Endothelial cell of umbilical vein (primary cell): ENCODE results near the gene SH3GLB2. TPM values are rescaled to one million over a fixed set of nuclear protein-coding genes. Genes with fewer than 3 reads are reported as not detected.

ENCODE experiments used
- BruUV-seq: library from RNA; stranded (reverse); fragments of 400-500 nt; replicated peaks from 2 replicates; lab custom pipeline; 2021; lab: Mats Ljungman, UMichigan
- CTCF ChIA-PET: fragments of 300-600, 350-600 bp; sonication (Branson Sonifier 250); formaldehyde crosslinking; loops from one replicate; lab custom pipeline; 2021; ENCODE audit warnings: antibody characterized with exemption, inconsistent platforms; lab: Charles Lee
- POLR2A ChIA-PET: fragments of 300-600, 350-600 bp; sonication (Branson Sonifier 250); formaldehyde crosslinking; loops from one replicate; lab custom pipeline; 2021; ENCODE audit warnings: antibody characterized with exemption, inconsistent platforms; lab: Charles Lee
- DNase-seq: peaks from one replicate; pipeline ENCODE4 v3.0.0-alpha.2; 2011; ENCODE audit warnings: low read depth, low spot score
- FAIRE-seq: peaks from 2 replicates; lab custom pipeline; 2011; peaks lifted over from hg19 to GRCh38; lab: Jason Lieb, UNC
- H2AFZ ChIP-seq: 2 replicates; pipeline ENCODE4 v1.6.0; 2012; ENCODE audit warnings: low read depth, low read length, control low read depth, inconsistent platforms
- H3K27ac ChIP-seq: 2 replicates; pipeline ENCODE4 v1.5.1; 2011; ENCODE audit warnings: low read depth, mild to moderate bottlenecking, control low read depth, low read length, moderate library complexity; ENCODE audit not compliant: insufficient read depth
- H3K27me3 ChIP-seq, 2 experiments: 2 replicates each; pipeline versions ENCODE4 v1.6.0 to v1.6.1; 2011; ENCODE audit warnings: low read length in 2 of 2, mixed read lengths in 1 of 2; ENCODE audit not compliant: control insufficient read depth in 2 of 2, insufficient read depth in 2 of 2
- H3K36me3 ChIP-seq, 2 experiments: 2 replicates in 1 of 2; 3 replicates in 1 of 2; pipeline ENCODE4 v1.5.1; 2011; ENCODE audit warnings: low read length in 2 of 2, mild to moderate bottlenecking in 1 of 2, moderate library complexity in 1 of 2; ENCODE audit not compliant: control insufficient read depth in 2 of 2, insufficient read depth in 2 of 2; ENCODE audit errors: extremely low read depth in 1 of 2
- H3K4me1 ChIP-seq: 3 replicates; pipeline ENCODE4 v1.5.1; 2011; ENCODE audit warnings: mild to moderate bottlenecking, low read length; ENCODE audit not compliant: control insufficient read depth, insufficient read depth; ENCODE audit errors: extremely low read depth
- H3K4me2 ChIP-seq: 2 replicates; pipeline ENCODE4 v1.6.1; 2011; ENCODE audit warnings: low read length, control low read depth, mixed read lengths; ENCODE audit not compliant: insufficient read depth
- H3K4me3 ChIP-seq, 3 experiments: fragments of 200-600 bp in 1 of 3; sonication (generic), shearing (Covaris generic) in 1 of 3; replicated peaks in 1 of 3; 2 replicates each; pipeline ENCODE4 v1.5.1; 2011 to 2016; ENCODE audit warnings: control low read depth in 3 of 3, low read length in 3 of 3, mild to moderate bottlenecking in 2 of 3, inconsistent platforms in 1 of 3, low read depth in 1 of 3, moderate library complexity in 1 of 3; ENCODE audit not compliant: insufficient read depth in 1 of 3
- H3K79me2 ChIP-seq: 2 replicates; pipeline ENCODE4 v1.6.0; 2012; ENCODE audit warnings: low read length, inconsistent platforms; ENCODE audit not compliant: control insufficient read depth, insufficient read depth
- H3K9ac ChIP-seq: replicated peaks from 2 replicates; pipeline ENCODE3; 2011; ENCODE audit warnings: low read length, control low read depth; ENCODE audit not compliant: insufficient read depth; ENCODE audit errors: extremely low read depth
- H3K9me1 ChIP-seq: replicated peaks from 3 replicates; pipeline ENCODE4 v1.6.0; 2011; ENCODE audit warnings: mild to moderate bottlenecking, low read length; ENCODE audit not compliant: control insufficient read depth, insufficient read depth; ENCODE audit errors: extremely low read depth
- H3K9me3 ChIP-seq: replicated peaks from 2 replicates; pipeline ENCODE4 v1.5.1; 2012; ENCODE audit warnings: low read length, inconsistent platforms; ENCODE audit not compliant: control insufficient read depth, insufficient read depth
- H4K20me1 ChIP-seq: replicated peaks from 2 replicates; pipeline ENCODE3; 2011; ENCODE audit warnings: mild to moderate bottlenecking, low read length; ENCODE audit not compliant: control insufficient read depth, insufficient read depth; ENCODE audit errors: extremely low read depth
- EZH2 ChIP-seq: IDR thresholded peaks from 2 replicates; pipeline ENCODE4 v1.6.1; 2012; ENCODE audit warnings: borderline replicate concordance, low read depth, mild to moderate bottlenecking, moderate library complexity, low read length, inconsistent platforms; ENCODE audit not compliant: severe bottlenecking
- FOS ChIP-seq: IDR thresholded peaks from 2 replicates; pipeline ENCODE4 v1.6.1; 2011; ENCODE audit warnings: mild to moderate bottlenecking, low read length, moderate library complexity, borderline replicate concordance; ENCODE audit not compliant: insufficient read depth
- GATA2 ChIP-seq: IDR thresholded peaks from 2 replicates; pipeline ENCODE4 v1.7.0; 2011; ENCODE audit warnings: low read depth, mild to moderate bottlenecking, moderate library complexity, mixed read lengths, low read length; ENCODE audit not compliant: insufficient read length, insufficient read depth
- JUN ChIP-seq: IDR thresholded peaks from 2 replicates; pipeline ENCODE4 v1.6.1; 2011; ENCODE audit warnings: borderline replicate concordance, low read depth; ENCODE audit not compliant: insufficient read length, insufficient read depth
- MYC ChIP-seq: IDR thresholded peaks from one replicate; pipeline ENCODE4 v1.6.1; 2011; ENCODE audit warnings: mild to moderate bottlenecking, low read depth, low read length
- POLR2A ChIP-seq: IDR thresholded peaks from 2 replicates; pipeline ENCODE4 v1.6.1; 2012; ENCODE audit warnings: low read depth, mild to moderate bottlenecking, control low read depth, low read length
- POLR2AphosphoS5 ChIP-seq: IDR thresholded peaks from 2 replicates; pipeline ENCODE4 v1.6.1; 2012; ENCODE audit warnings: low read depth, mild to moderate bottlenecking, control low read depth, low read length, moderate library complexity; ENCODE audit not compliant: insufficient read depth
- dilution Hi-C: fragments of 300-500 bp; cut with MboI; formaldehyde crosslinking; loops from one replicate; pipeline ENCODE4 v1.15.0; 2019; ENCODE audit warnings: low sequenced_read_pairs; ENCODE audit not compliant: extremely low pct_ligation_motif_present
- intact Hi-C: fragments of 100-400 bp; cut with micrococcal nuclease; formaldehyde crosslinking; loops from one replicate; pipeline ENCODE4 v1.10.0; 2022
- polyA plus RNA-seq, 4 experiments: library from polyadenylated mRNA; depleted of rRNA in 3 of 4; stranded (reverse) in 3 of 4; unstranded in 1 of 4; fragments of >200 nt; gene quantifications; 2 replicates each; pipeline versions ENCODE4 v1.2.1 to v1.2.3, GENCODE V29; 2011 to 2012; ENCODE audit warnings: missing spikeins in 1 of 4
- total RNA-seq: library from RNA; stranded (reverse); gene quantifications from 2 replicates; pipeline ENCODE4 v1.2.3, GENCODE V29; 2021
- TF ChIP-seq, protein P1 (sequence below): IDR thresholded peaks from 2 replicates; pipeline ENCODE4 v1.6.1; 2011; ENCODE audit not compliant: insufficient read depth, insufficient read length

The SH3GLB2 gene
- total and polyA plus RNA-seq, 2 donors (not counting 3 experiments of a cell fraction or from before 2014, with no cell fraction given), result 58.8 to 77.5 TPM

DNA sequence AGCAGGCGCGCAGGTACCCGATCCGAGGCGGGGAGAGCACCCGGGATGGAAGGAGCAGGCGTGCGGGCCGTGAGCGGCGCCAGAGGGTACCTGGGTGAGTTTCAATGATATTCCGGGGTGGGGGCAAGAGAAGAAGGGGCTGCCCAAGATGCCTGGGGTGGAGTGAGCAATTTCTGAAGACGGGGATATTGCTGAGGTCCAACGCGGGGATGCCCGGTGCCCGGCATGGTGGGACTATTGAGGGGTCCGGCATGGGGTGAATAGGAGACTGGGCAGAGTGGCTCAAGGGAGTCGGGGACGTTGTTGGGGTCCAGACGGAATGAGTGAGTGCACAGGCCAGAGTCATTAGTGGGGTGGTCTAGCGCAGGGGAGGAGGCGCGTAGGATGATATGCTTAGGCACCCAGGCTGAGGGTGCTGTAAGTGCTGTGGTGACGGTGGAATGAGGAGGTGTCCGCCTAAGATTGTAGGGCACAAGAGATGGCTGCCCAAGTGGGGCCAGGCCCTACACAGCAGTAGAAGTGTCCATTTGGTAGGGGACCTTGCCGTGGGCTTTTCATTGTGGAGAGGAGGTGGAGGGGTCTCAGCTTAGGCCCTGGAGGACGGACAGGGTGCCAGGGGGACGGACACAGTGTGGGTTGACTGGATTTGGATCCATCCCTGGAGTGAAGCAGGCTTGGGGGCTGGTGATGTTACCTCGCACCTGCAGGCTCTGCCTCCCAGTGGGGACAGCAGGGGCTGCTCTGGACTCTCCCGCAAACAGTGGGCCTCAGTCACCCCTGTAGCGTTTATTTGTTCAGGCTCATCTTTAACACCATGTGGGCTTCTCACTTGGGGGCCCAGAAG, 9.0 kb upstream of the SH3GLB2 start:
- H3K36me3 ChIP-seq, result peaks cover 0 to 9% of the 10 kb centered on the region in 2 experiments
- H3K9me1 ChIP-seq, result no peaks in the 10 kb centered on the region
- no peaks in the 10 kb centered on the region for H4K20me1 ChIP-seq
- no peak for TF ChIP-seq POLR2A
- no peak for TF ChIP-seq EZH2
- no peak for TF ChIP-seq POLR2AphosphoS5
- intact Hi-C loops (loop anchor here (1.0 to 5.0 kb wide), 3 partner anchors 9 to 530 kb away; partner anchors contain the start of genes DOLPP1 and SH3GLB2), dilution Hi-C loops (no loop called here)
- H3K27ac ChIP-seq, result no peak overlapping the region
- H3K9ac ChIP-seq, result peak overlapping the region; percentile 47
- DNase-seq, result no peak
- ChIA-PET POLR2A (interaction anchor here (0.6 kb wide), 1 partner anchor 18 kb away, joined by 4 read pairs; no protein-coding TSS in a partner anchor), CTCF (interaction anchor here (0.7 to 1.5 kb wide), 4 partner anchors 8 to 219 kb away, joined by 3 to 5 read pairs (median 3); partner anchors contain the start of gene ENDOG)
- no peak for FAIRE-seq
- H2AFZ ChIP-seq, result peak overlapping the region; percentile 81
- no peaks in the 10 kb centered on the region for H3K9me3 ChIP-seq
- H3K79me2 ChIP-seq, result peaks cover 12% of the 10 kb centered on the region
- H3K4me1 ChIP-seq, result peaks cover 11% of the 10 kb centered on the region
- no TSS peak for BruUV-seq
- H3K4me3 ChIP-seq, result peak overlapping the region; percentile 68 to 98 (median 73)
- H3K27me3 ChIP-seq, result no peaks in the 10 kb centered on the region
- H3K4me2 ChIP-seq, result peak overlapping the region; percentile 55

DNA sequence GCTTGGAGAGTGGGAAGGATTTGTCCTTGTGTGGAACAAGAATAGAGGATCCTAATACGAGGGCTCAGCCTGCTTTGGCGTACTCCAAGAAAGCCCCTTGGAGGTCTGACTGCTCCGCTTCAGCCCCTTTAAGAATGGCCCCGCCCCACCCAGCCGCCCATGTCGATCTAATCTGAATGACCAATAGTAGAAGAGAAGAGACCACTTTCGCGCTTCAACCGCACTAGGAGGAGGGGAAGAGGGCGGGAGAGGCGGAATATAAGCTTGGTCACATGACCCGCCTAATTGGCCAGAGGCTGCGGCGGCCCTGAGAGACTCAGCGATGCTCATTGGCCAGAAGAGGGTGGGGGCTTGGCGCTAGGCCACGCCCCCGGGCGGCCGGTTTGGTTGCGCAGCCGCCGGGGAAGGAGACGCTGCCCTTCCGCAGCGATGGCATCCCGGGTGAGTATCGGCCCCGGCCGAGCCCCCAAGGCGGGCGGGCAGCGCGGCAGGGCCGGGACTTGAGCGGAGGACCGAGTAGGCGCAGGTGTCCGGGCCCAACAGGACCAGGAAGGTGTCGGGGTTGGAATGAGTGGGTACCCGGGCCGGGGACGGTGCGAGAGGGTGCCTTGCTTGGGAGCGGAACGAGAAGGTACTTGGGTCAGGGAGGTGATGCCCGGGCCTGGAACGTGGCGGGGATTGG, 8.3 kb upstream of the SH3GLB2 start, which contains the start of gene MIGA2:
TSS of gene MIGA2 (plus strand) at position 386 of the 682 bp plus-strand sequence. CDS start 3,969 bp downstream, outside the sequence.
- Histone ChIP-seq H3K27me3 (no peaks in the 10 kb centered on the region), H3K4me2 (peak within 1 kb of the TSS; percentile 82), H3K9ac (peak within 1 kb of the TSS; percentile 49), H2AFZ (peak within 1 kb of the TSS; percentile 99), H3K9me3 (no peaks in the 10 kb centered on the region), H3K36me3 (peaks cover 0 to 4% of the 10 kb centered on the region in 2 experiments), H3K4me1 (peaks cover 11% of the 10 kb centered on the region), H3K9me1 (no peaks in the 10 kb centered on the region), H3K79me2 (peaks cover 12% of the 10 kb centered on the region), H4K20me1 (no peaks in the 10 kb centered on the region), H3K27ac (no peak within 1 kb of the TSS), H3K4me3 (peak within 1 kb of the TSS; percentile 68 to 98 (median 73))
- ChIA-PET CTCF (interaction anchor here (0.7 to 1.5 kb wide), 4 partner anchors 8 to 218 kb away, joined by 3 to 5 read pairs (median 4); partner anchors contain the start of genes ENDOG and SH3GLB2), POLR2A (no interaction called here)
- intact Hi-C loops, result loop anchor here (1.0 to 5.0 kb wide), 3 partner anchors 8 to 531 kb away; partner anchors contain the start of genes DOLPP1 and SH3GLB2
- DNase-seq (peak; percentile 99), FAIRE-seq (peak; percentile 99)
- dilution Hi-C loops, result no loop called here
- TF ChIP-seq POLR2A (peak; percentile 93), FOS (no peak), POLR2AphosphoS5 (peak; percentile 94), JUN (no peak), GATA2 (no peak), MYC (no peak), EZH2 (no peak)
- TF ChIP-seq, protein P1, sequence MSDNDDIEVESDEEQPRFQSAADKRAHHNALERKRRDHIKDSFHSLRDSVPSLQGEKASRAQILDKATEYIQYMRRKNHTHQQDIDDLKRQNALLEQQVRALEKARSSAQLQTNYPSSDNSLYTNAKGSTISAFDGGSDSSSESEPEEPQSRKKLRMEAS, result peak; percentile 74
- no TSS peak for BruUV-seq
